Measurements from ENCODE around the gene UBXN2A.

UBXN2A gene

DNA sequence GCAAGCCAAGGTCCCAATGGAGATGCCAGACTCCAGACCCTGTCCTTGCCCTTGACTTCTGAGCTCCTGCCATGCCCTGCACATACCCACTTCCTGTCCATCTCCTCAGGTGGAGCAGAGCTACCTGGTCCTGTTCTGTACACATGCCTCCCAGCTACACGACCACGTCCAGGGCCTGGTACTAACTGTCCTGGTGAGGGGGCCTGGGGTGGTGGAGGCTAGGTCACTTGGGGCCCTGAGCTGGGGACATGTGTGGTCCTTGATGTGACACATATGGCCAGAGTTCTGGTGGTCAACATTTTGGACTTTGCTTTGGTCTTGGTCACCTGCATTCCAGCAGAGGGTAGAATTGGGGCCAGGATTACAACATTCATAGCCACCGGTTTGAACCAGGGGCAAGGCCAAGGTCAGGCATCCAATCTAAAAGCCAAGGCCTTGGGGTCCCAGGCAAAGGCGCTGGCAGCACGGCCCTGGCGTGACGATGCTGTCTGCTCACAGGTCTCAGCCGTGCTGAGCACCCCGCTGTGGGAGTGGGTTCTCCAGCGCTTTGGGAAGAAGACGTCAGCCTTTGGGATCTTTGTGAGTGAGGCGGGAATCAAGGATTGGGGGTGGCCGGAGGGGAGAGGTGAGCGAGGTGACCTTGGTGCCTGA is 82.2 kb downstream of the UBXN2A start:
- in situ Hi-C loops (cut with HindIII; ENCODE audit: low sequenced_read_pairs): no loop called here
- no peak for DNase-seq (ENCODE audit: low read depth)
- no peak for TF ChIP-seq CTCF (IDR thresholded peaks at IDR 0.05; ENCODE audit: low read depth, low read length, missing control alignments)
- H3K4me3 ChIP-seq (ENCODE audit: low read depth, low read length): no peak overlapping the region

- in situ Hi-C loops (cut with HindIII; ENCODE audit: low sequenced_read_pairs): no loop called here
- no peak overlapping the region for H3K4me3 ChIP-seq (ENCODE audit: low read depth, low read length)
- no peak for DNase-seq (ENCODE audit: low read depth)
- no peak for TF ChIP-seq CTCF (IDR thresholded peaks at IDR 0.05; ENCODE audit: low read depth, low read length, missing control alignments)
Observed at GRCh38 chr2:24022975-24023575, 82.8 kb downstream of the UBXN2A start.

GRCh38 chr2:24024018-24024417 is 83.8 kb downstream of the UBXN2A start:
- no peak overlapping the region for H3K4me3 ChIP-seq (ENCODE audit: low read depth, low read length)
- DNase-seq (ENCODE audit: low read depth): no peak
- peak; percentile 45 for TF ChIP-seq CTCF (IDR thresholded peaks at IDR 0.05; ENCODE audit: low read depth, low read length, missing control alignments)
- in situ Hi-C loops (cut with HindIII; ENCODE audit: low sequenced_read_pairs): no loop called here

GRCh38 chr2:24024996-24025663 is 84.9 kb downstream of the UBXN2A start:
- no peak for DNase-seq (ENCODE audit: low read depth)
- in situ Hi-C loops (cut with HindIII; ENCODE audit: low sequenced_read_pairs): no loop called here
- TF ChIP-seq CTCF (IDR thresholded peaks at IDR 0.05; ENCODE audit: low read depth, low read length, missing control alignments): no peak
- H3K4me3 ChIP-seq (ENCODE audit: low read depth, low read length): no peak overlapping the region

GRCh38 chr2:24026233-24026632 is 86.0 kb downstream of the UBXN2A start:
- in situ Hi-C loops (cut with HindIII; ENCODE audit: low sequenced_read_pairs): no loop called here
- no peak overlapping the region for H3K4me3 ChIP-seq (ENCODE audit: low read depth, low read length)
- TF ChIP-seq CTCF (IDR thresholded peaks at IDR 0.05; ENCODE audit: low read depth, low read length, missing control alignments): no peak
- no peak for DNase-seq (ENCODE audit: low read depth)

DNA sequence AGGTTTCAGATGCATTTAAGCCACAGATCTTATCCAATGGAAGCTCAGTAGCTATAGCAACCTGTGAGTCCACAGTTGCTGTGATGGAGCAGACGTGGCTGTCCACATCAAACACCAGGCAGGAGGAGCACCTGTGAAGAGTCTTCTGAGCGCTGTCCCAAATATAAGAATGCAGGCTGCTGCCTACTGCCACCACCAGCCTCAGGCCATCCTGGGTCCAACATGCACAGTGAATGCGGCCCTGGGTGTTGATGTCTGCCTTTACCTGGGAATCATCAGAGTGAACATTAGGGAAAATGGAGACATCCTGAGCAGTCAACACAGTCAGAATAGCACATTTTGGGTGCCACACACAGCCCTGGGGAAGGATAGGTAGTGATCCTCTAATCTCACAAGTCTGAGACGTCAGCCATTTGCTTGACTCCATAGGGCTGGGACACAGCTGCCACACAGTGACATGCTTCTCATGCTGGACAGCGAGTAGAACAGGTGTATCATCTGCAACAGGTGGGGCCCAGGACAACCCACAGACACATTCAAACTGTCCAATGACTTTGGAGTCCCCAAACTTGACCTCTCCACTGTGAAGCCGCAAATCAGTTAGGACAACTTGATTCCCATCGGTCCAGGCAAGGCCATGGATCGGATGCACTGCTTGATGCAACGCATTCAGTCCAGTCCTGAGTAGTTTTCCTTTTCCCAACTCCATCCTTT is 98.7 kb downstream of the UBXN2A start:
- TF ChIP-seq CTCF (IDR thresholded peaks at IDR 0.05; ENCODE audit: low read depth, low read length, missing control alignments): no peak
- in situ Hi-C loops (cut with HindIII; ENCODE audit: low sequenced_read_pairs): no loop called here
- DNase-seq (ENCODE audit: low read depth): no peak
- H3K4me3 ChIP-seq (ENCODE audit: low read depth, low read length): no peak overlapping the region
